ENCODE measurements around the gene MAN2A1. TPM values are rescaled to one million over a fixed set of nuclear protein-coding genes. Genes with fewer than 3 reads are reported as not detected.

The MAN2A1 gene
- 100 to 1,000 TPM in 3 of 9 donors, 10 to 100 TPM in 6; 56.4 to 123 (median 93.8) TPM for total RNA-seq
- polyA plus RNA-seq, result 10 to 100 TPM; 11.7 to 51.0 (median 14.2) TPM
- long read RNA-seq, donor 1, full-length matches to known transcripts, result 9 of 9 reads
- long read RNA-seq, donor 1, partial matches to known transcripts, result 0 of 9 reads
- long read RNA-seq, donor 1, other reads (novel, unspliced or antisense), result 0 of 9 reads
- long read RNA-seq, donor 2, full-length matches to known transcripts, result 9 of 18 reads
- long read RNA-seq, donor 2, partial matches to known transcripts, result 9 of 18 reads
- long read RNA-seq, donor 2, other reads (novel, unspliced or antisense), result 0 of 18 reads
- long read RNA-seq, donor 3, full-length matches to known transcripts, result 5 of 67 reads
- long read RNA-seq, donor 3, partial matches to known transcripts, result 62 of 67 reads
- long read RNA-seq, donor 3, other reads (novel, unspliced or antisense), result 0 of 67 reads
- long read RNA-seq, donor 4, full-length matches to known transcripts, result 1 of 5 reads
- long read RNA-seq, donor 4, partial matches to known transcripts, result 3 of 5 reads
- long read RNA-seq, donor 4, other reads (novel, unspliced or antisense), result 1 of 5 reads
- long read RNA-seq, donor 5, full-length matches to known transcripts, result 25 of 34 reads
- long read RNA-seq, donor 5, partial matches to known transcripts, result 1 of 34 reads
- long read RNA-seq, donor 5, other reads (novel, unspliced or antisense), result 8 of 34 reads
- long read RNA-seq, donor 6, full-length matches to known transcripts, result 3 of 6 reads
- long read RNA-seq, donor 6, partial matches to known transcripts, result 0 of 6 reads
- long read RNA-seq, donor 6, other reads (novel, unspliced or antisense), result 3 of 6 reads
- long read RNA-seq, donor 7, full-length matches to known transcripts, result 6 of 6 reads
- long read RNA-seq, donor 7, partial matches to known transcripts, result 0 of 6 reads
- long read RNA-seq, donor 7, other reads (novel, unspliced or antisense), result 0 of 6 reads
- long read RNA-seq, donor 8, full-length matches to known transcripts, result 10 of 71 reads
- long read RNA-seq, donor 8, partial matches to known transcripts, result 61 of 71 reads
- long read RNA-seq, donor 8, other reads (novel, unspliced or antisense), result 0 of 71 reads
- long read RNA-seq, donor 9, full-length matches to known transcripts, result 10 of 10 reads
- long read RNA-seq, donor 9, partial matches to known transcripts, result 0 of 10 reads
- long read RNA-seq, donor 9, other reads (novel, unspliced or antisense), result 0 of 10 reads
- long read RNA-seq, donor 10, partial matches to known transcripts, result 0 of 1 reads
- long read RNA-seq, donor 10, other reads (novel, unspliced or antisense), result 0 of 1 reads

GRCh38 chr5:109689740-109690241 lies at the start of gene MAN2A1:
MAN2A1 (plus strand) TSS chr5:109689927; CDS start chr5:109690418, 491 bp downstream.
- peak; percentile 79 to 87 (median 83) for DNase-seq
- intact Hi-C loops (cut with DNase I), result loop anchor here in 1 of 2 donors (10.0 kb wide), 1 partner anchor 175 kb away; no protein-coding TSS in a partner anchor

GRCh38 chr5:109640976-109641375 lies 48.8 kb upstream of the MAN2A1 start:
- TF ChIP-seq CTCF (IDR thresholded peaks at IDR 0.05) (no peak), POLR2A (IDR thresholded peaks at IDR 0.05) (no peak)
- H3K9me3 ChIP-seq (replicated peaks in 1 of 3), result no peaks in the 10 kb centered on the region
- H3K27ac ChIP-seq, result no peak overlapping the region
- no peak overlapping the region for H3K4me3 ChIP-seq
- intact Hi-C loops (cut with DNase I), result no loop called here
- no peak for DNase-seq
- no peaks in the 10 kb centered on the region for H3K36me3 ChIP-seq (replicated peaks in 1 of 2)
- H3K27me3 ChIP-seq, result no peaks in the 10 kb centered on the region
- WGBS, 4 donors, result 89 to 98% (median 92%) methylated on average over 4 of the region's 4 CpGs
- H3K4me1 ChIP-seq (replicated peaks in 1 of 2), result no peaks in the 10 kb centered on the region

More at GRCh38 chr5:109689740-109690241, at the start of gene MAN2A1:
- peaks cover 24 to 34% of the 10 kb centered on the region in 2 donors for H3K4me1 ChIP-seq (replicated peaks in 1 of 2)
- H3K27ac ChIP-seq, result peak within 1 kb of the TSS; percentile 61 to 98 (median 94)
- H3K27me3 ChIP-seq, result no peaks in the 10 kb centered on the region
- 0 to 1% (median 0%) methylated on average over 12 to 58 of the region's 58 CpGs; no CpG with 5 or more reads in 1 of the 4 donors for WGBS, 4 donors
- no peaks in the 10 kb centered on the region for H3K36me3 ChIP-seq (replicated peaks in 1 of 2)
- TF ChIP-seq CTCF (IDR thresholded peaks at IDR 0.05) (peak in 2 of 6 experiments; percentile 7 to 23), POLR2A (IDR thresholded peaks at IDR 0.05) (peak; percentile 41 to 50)
- peaks cover 0 to 7% (median 0%) of the 10 kb centered on the region in 3 donors for H3K9me3 ChIP-seq (replicated peaks in 1 of 3)
- peak within 1 kb of the TSS; percentile 30 to 97 (median 76) for H3K4me3 ChIP-seq

- intact Hi-C loops (cut with DNase I), result no loop called here
- no peaks in the 10 kb centered on the region for H3K9me3 ChIP-seq (replicated peaks in 1 of 3)
- H3K4me1 ChIP-seq (replicated peaks in 1 of 2), result no peaks in the 10 kb centered on the region
- H3K36me3 ChIP-seq (replicated peaks in 1 of 2), result no peaks in the 10 kb centered on the region
- DNase-seq, result no peak
- WGBS, 4 donors, result 77 to 81% (median 79%) methylated on average over 4 of the region's 4 CpGs
- no peaks in the 10 kb centered on the region for H3K27me3 ChIP-seq
- no peak for TF ChIP-seq CTCF (IDR thresholded peaks at IDR 0.05)
- TF ChIP-seq POLR2A (IDR thresholded peaks at IDR 0.05), result no peak
- no peak overlapping the region for H3K27ac ChIP-seq
- no peak overlapping the region for H3K4me3 ChIP-seq
Measured at GRCh38 chr5:109643791-109644350, 45.9 kb upstream of the MAN2A1 start.

Measured in adrenal gland (tissue), 19 donors.